Measurements from ENCODE around the gene SLC28A2.

DNA sequence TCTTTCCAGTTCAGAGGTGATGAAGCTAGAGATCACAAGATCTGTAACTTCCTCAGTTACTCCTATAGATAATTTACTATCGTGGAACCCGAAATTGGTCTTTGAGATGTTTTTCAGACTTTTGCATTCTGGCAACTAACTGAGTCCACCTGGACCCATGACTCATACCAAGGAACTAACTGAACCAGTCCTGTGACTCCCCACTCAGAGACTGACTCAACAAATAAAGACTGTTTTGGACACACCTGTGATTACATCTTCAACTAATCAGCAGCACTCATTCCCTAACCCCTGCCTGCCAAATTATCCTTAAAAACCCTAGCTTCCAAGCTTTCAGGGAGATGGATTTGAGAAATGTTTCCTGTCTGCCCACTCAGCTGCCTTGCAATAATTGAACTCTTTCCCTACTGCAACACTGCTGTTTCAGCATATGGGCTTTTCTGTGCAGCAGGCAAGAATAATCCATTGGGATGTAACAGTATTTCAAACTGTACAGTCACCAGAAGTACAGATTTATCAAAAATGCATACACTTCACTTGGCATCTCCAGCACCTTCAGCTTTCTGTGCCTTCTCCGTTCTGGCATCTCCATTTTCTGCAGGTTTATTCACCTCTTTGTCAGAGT is 68.7 kb downstream of the SLC28A2 start:
- TF ChIP-seq POU2F2 (IDR thresholded peaks at IDR 0.05; ENCODE audit: low read depth, low read length) (no peak), PAX5 (IDR thresholded peaks at IDR 0.05; ENCODE audit: insufficient read depth, low read length, severe bottlenecking) (no peak), POLR2AphosphoS5 (IDR thresholded peaks at IDR 0.05; ENCODE audit: low read depth, low read length) (no peak), POLR2A (IDR thresholded peaks at IDR 0.05; ENCODE audit: low read depth, low read length) (no peak), TAF1 (IDR thresholded peaks at IDR 0.05; ENCODE audit: low read depth, low read length) (no peak)

Measured in GM12891 (cell line).